ENCODE data around the gene GALNT2. TPM values are rescaled to one million over a fixed set of nuclear protein-coding genes. Genes with fewer than 3 reads are reported as not detected.

GALNT2 gene
- polyA plus RNA-seq, 3 donors = 19.6 to 25.6 (median 23.4) TPM

- Histone ChIP-seq H3K27ac (ENCODE audit: low read depth in 1 of 2, low read length in 2 of 2) (peak overlapping the region; percentile 55 to 81), H3K27me3 (ENCODE audit: control insufficient read depth in 2 of 2, insufficient read depth in 2 of 2, low read length in 2 of 2) (no peaks in the 10 kb centered on the region), H3K9ac (ENCODE audit: insufficient read depth, low read length, poor library complexity, severe bottlenecking) (no peak overlapping the region), H3K4me2 (replicated peaks; ENCODE audit: extremely low read depth, low read length, poor library complexity, severe bottlenecking) (no peak overlapping the region), H3K4me1 (ENCODE audit: control insufficient read depth in 1 of 2, insufficient read depth in 2 of 2, low read length in 2 of 2) (peaks cover 26 to 27% of the 10 kb centered on the region in 2 donors), H3K36me3 (replicated peaks in 1 of 2; ENCODE audit: control insufficient read depth in 1 of 2, insufficient read depth in 2 of 2, low read length in 2 of 2) (peaks cover 0 to 10% of the 10 kb centered on the region in 2 donors), H3K79me2 (ENCODE audit: insufficient read depth, low read length) (peaks cover 57% of the 10 kb centered on the region), H3K9me3 (replicated peaks in 1 of 2; ENCODE audit: control insufficient read depth in 1 of 2, insufficient read depth in 1 of 2, low read length in 2 of 2) (no peaks in the 10 kb centered on the region), H4K20me1 (ENCODE audit: insufficient read depth, low read length) (no peaks in the 10 kb centered on the region), H2AFZ (ENCODE audit: insufficient read depth, low read depth, low read length, poor library complexity, severe bottlenecking) (no peak overlapping the region), H3K4me3 (replicated peaks in 1 of 3; ENCODE audit: low read depth in 2 of 3, low read length in 3 of 3) (peak overlapping the region in 1 of 3 experiments; percentile 13)
- DNase-seq = no peak
- peaks cover 25 to 39% of the 10 kb centered on the region in 2 donors for H3K36me3 Mint-ChIP-seq
- WGBS (ENCODE audit: insufficient coverage) = 58% methylated on average over 2 of the region's 4 CpGs
- H3K4me3 Mint-ChIP-seq = no peak overlapping the region
- peak overlapping the region; percentile 80 to 93 (median 89) for H3K27ac Mint-ChIP-seq
- peaks cover 0 to 3% (median 0%) of the 10 kb centered on the region in 7 donors for H3K9me3 Mint-ChIP-seq
- intact Hi-C loops (cut with micrococcal nuclease) = no loop called here
- TF ChIP-seq, protein P1, sequence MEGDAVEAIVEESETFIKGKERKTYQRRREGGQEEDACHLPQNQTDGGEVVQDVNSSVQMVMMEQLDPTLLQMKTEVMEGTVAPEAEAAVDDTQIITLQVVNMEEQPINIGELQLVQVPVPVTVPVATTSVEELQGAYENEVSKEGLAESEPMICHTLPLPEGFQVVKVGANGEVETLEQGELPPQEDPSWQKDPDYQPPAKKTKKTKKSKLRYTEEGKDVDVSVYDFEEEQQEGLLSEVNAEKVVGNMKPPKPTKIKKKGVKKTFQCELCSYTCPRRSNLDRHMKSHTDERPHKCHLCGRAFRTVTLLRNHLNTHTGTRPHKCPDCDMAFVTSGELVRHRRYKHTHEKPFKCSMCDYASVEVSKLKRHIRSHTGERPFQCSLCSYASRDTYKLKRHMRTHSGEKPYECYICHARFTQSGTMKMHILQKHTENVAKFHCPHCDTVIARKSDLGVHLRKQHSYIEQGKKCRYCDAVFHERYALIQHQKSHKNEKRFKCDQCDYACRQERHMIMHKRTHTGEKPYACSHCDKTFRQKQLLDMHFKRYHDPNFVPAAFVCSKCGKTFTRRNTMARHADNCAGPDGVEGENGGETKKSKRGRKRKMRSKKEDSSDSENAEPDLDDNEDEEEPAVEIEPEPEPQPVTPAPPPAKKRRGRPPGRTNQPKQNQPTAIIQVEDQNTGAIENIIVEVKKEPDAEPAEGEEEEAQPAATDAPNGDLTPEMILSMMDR (IDR thresholded peaks at IDR 0.05) = no peak
- H3K27me3 Mint-ChIP-seq (ENCODE audit: low read depth in 3 of 3) = peaks cover 0 to 5% (median 1%) of the 10 kb centered on the region in 3 donors
- H3K4me1 Mint-ChIP-seq = peaks cover 34% of the 10 kb centered on the region
Measured at GRCh38 chr1:230191855-230192254, 124.8 kb downstream of the GALNT2 start.

GRCh38 chr1:230194525-230194924 is 127.5 kb downstream of the GALNT2 start:
- Histone ChIP-seq H3K27ac (ENCODE audit: low read depth in 1 of 2, low read length in 2 of 2) (peak overlapping the region in 1 of 2 donors; percentile 20), H3K27me3 (ENCODE audit: control insufficient read depth in 2 of 2, insufficient read depth in 2 of 2, low read length in 2 of 2) (no peaks in the 10 kb centered on the region), H3K79me2 (ENCODE audit: insufficient read depth, low read length) (peaks cover 38% of the 10 kb centered on the region), H3K36me3 (replicated peaks in 1 of 2; ENCODE audit: control insufficient read depth in 1 of 2, insufficient read depth in 2 of 2, low read length in 2 of 2) (peaks cover 0 to 23% of the 10 kb centered on the region in 2 donors), H3K9me3 (replicated peaks in 1 of 2; ENCODE audit: control insufficient read depth in 1 of 2, insufficient read depth in 1 of 2, low read length in 2 of 2) (no peaks in the 10 kb centered on the region), H4K20me1 (ENCODE audit: insufficient read depth, low read length) (no peaks in the 10 kb centered on the region), H3K4me1 (ENCODE audit: control insufficient read depth in 1 of 2, insufficient read depth in 2 of 2, low read length in 2 of 2) (peaks cover 20 to 21% of the 10 kb centered on the region in 2 donors), H3K4me2 (replicated peaks; ENCODE audit: extremely low read depth, low read length, poor library complexity, severe bottlenecking) (no peak overlapping the region), H2AFZ (ENCODE audit: insufficient read depth, low read depth, low read length, poor library complexity, severe bottlenecking) (no peak overlapping the region), H3K9ac (ENCODE audit: insufficient read depth, low read length, poor library complexity, severe bottlenecking) (no peak overlapping the region), H3K4me3 (replicated peaks in 1 of 3; ENCODE audit: low read depth in 2 of 3, low read length in 3 of 3) (no peak overlapping the region)
- peaks cover 0 to 5% (median 1%) of the 10 kb centered on the region in 3 donors for H3K27me3 Mint-ChIP-seq (ENCODE audit: low read depth in 3 of 3)
- H3K4me3 Mint-ChIP-seq = no peak overlapping the region
- H3K27ac Mint-ChIP-seq = peak overlapping the region in 2 of 7 donors; percentile 27 to 31
- WGBS (ENCODE audit: insufficient coverage) = 94% methylated on average over 5 of the region's 7 CpGs
- TF ChIP-seq, protein P1 (IDR thresholded peaks at IDR 0.05) = no peak
- peaks cover 32 to 36% of the 10 kb centered on the region in 2 donors for H3K36me3 Mint-ChIP-seq
- DNase-seq = no peak
- intact Hi-C loops (cut with micrococcal nuclease) = no loop called here
- H3K9me3 Mint-ChIP-seq = peaks cover 0 to 3% (median 0%) of the 10 kb centered on the region in 7 donors
- peaks cover 26% of the 10 kb centered on the region for H3K4me1 Mint-ChIP-seq

Data from CD14-positive monocyte (primary cell).